PC-9 (cell line): ENCODE measurements around the gene TBL1XR1.

Experiments used
- EZH2 ChIP-seq: fragments of 200-600 bp; sonication (generic); IDR thresholded peaks from 2 replicates; pipeline ENCODE4 v1.8.0; 2017; ENCODE audit warnings: antibody characterized with exemption, low read depth
- TF ChIP-seq, protein P1 (sequence below): fragments of 200-600 bp; sonication (generic); conservative IDR thresholded peaks from 2 replicates; pipeline ENCODE4 v1.6.1; 2017; ENCODE audit warnings: mixed run types, antibody characterized with exemption, mild to moderate bottlenecking, moderate library complexity

DNA sequence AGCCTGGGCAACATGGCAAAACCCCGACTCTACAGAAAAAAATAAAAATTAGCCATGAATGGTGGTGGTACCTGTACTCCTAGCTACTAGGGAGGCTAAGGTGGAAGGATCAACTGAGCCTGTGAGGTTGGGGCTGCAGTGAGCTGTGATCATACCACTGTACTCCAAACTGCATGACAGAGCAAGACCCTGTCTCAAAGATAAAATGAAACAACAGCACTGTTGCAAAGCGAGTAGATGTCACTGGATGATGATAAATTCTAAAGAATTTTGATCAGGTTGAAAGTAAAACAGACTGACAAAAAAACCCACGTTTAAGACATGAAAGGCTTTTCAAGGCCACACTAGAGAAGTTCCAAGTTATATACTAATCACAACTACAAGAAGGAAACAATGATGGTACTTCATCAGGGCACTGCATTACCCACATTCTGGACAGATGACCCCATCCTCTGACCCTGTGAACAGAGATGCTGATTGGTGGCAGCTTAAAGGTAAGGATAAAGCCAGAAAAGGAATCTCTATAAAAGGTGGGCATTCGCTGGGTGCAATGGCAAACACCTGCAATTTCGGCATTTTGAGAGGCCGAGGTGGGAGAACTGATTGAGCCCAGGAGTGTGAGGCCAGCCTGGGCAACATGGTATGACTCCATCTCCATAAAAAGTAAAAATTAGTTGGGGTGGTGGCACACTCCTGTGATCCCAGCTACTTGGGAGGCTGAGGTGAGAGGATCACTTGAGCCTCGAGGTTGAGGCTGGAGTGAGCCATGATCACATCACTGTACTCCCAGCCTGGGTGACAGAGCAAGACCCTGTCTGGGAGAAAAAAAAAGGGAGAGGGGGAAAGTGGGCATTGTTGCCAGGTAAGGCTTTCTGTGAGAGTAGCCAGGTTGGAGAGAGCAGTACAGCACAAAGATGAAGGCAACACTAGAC lies 59.2 kb downstream of the TBL1XR1 start:
- TF ChIP-seq, protein P1, sequence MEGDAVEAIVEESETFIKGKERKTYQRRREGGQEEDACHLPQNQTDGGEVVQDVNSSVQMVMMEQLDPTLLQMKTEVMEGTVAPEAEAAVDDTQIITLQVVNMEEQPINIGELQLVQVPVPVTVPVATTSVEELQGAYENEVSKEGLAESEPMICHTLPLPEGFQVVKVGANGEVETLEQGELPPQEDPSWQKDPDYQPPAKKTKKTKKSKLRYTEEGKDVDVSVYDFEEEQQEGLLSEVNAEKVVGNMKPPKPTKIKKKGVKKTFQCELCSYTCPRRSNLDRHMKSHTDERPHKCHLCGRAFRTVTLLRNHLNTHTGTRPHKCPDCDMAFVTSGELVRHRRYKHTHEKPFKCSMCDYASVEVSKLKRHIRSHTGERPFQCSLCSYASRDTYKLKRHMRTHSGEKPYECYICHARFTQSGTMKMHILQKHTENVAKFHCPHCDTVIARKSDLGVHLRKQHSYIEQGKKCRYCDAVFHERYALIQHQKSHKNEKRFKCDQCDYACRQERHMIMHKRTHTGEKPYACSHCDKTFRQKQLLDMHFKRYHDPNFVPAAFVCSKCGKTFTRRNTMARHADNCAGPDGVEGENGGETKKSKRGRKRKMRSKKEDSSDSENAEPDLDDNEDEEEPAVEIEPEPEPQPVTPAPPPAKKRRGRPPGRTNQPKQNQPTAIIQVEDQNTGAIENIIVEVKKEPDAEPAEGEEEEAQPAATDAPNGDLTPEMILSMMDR: no peak
- TF ChIP-seq EZH2: no peak
